HG02943 (cell line): ENCODE results near the gene CDK14.
"Not testable (repeated sequence)": the region's sequence is repeated elsewhere in the genome, so short reads cannot be mapped to it uniquely, and the experiment has no call there.

Source experiments
- ATAC-seq: cut with Tn5 transposase; IDR thresholded peaks from one replicate; pipeline ENCODE4 v1.9.1; 2021; ENCODE audit warnings: mild to moderate bottlenecking, low read depth, moderate library complexity; ENCODE audit not compliant: unreplicated experiment

Gene CDK14

GRCh38 chr7:90629297-90629918, 33.3 kb downstream of the CDK14 start:
- ATAC-seq = no peak

- no peak for ATAC-seq
Measured at GRCh38 chr7:90631502-90631901, 35.4 kb downstream of the CDK14 start.

- not testable (repeated sequence) for ATAC-seq
Measured at GRCh38 chr7:90639683-90640082, 43.6 kb downstream of the CDK14 start.

GRCh38 chr7:90642978-90643377, 46.9 kb downstream of the CDK14 start:
- ATAC-seq = no peak

- ATAC-seq = no peak
Measured at GRCh38 chr7:90645784-90646183, 49.7 kb downstream of the CDK14 start.

- no peak for ATAC-seq
Measured at GRCh38 chr7:90648107-90648506, 52.0 kb downstream of the CDK14 start.

GRCh38 chr7:90648834-90649233, 52.7 kb downstream of the CDK14 start:
- no peak for ATAC-seq

- no peak for ATAC-seq
Measured at GRCh38 chr7:90654718-90655427, 58.8 kb downstream of the CDK14 start.

- ATAC-seq = no peak
Measured at GRCh38 chr7:90655566-90655965, 59.4 kb downstream of the CDK14 start.

- no peak for ATAC-seq
Measured at GRCh38 chr7:90657481-90657880, 61.4 kb downstream of the CDK14 start.

GRCh38 chr7:90660100-90660499, 64.0 kb downstream of the CDK14 start:
- ATAC-seq = no peak

- no peak for ATAC-seq
Measured at GRCh38 chr7:90660819-90661218, 64.7 kb downstream of the CDK14 start.

- ATAC-seq = no peak
Measured at GRCh38 chr7:90661290-90662151, 65.4 kb downstream of the CDK14 start.

- ATAC-seq = no peak
Measured at GRCh38 chr7:90663176-90663575, 67.1 kb downstream of the CDK14 start.

GRCh38 chr7:90666186-90666585, 70.1 kb downstream of the CDK14 start:
- no peak for ATAC-seq

GRCh38 chr7:90668992-90669391, 72.9 kb downstream of the CDK14 start:
- no peak for ATAC-seq

GRCh38 chr7:90669492-90669891, 73.4 kb downstream of the CDK14 start:
- no peak for ATAC-seq

- ATAC-seq = no peak
Measured at GRCh38 chr7:90671571-90671970, 75.5 kb downstream of the CDK14 start.

- no peak for ATAC-seq
Measured at GRCh38 chr7:90672210-90672609, 76.1 kb downstream of the CDK14 start.

- no peak for ATAC-seq
Measured at GRCh38 chr7:90674625-90675024, 78.5 kb downstream of the CDK14 start.

GRCh38 chr7:90675982-90676381, 79.9 kb downstream of the CDK14 start:
- ATAC-seq = no peak
